D721Med (cell line): ENCODE data around the gene KRT4.

ENCODE experiments used
- DNase-seq: peaks from one replicate; pipeline ENCODE4 v3.0.0; 2011; ENCODE audit warnings: low spot score; ENCODE audit not compliant: insufficient read length
- FAIRE-seq: peaks from 2 replicates; lab custom pipeline; 2011; peaks lifted over from hg19 to GRCh38; lab: Jason Lieb, UNC
- CTCF ChIP-seq: IDR thresholded peaks from 2 replicates; pipeline ENCODE4 v1.5.1; 2012; ENCODE audit warnings: mild to moderate bottlenecking, control low read depth; ENCODE audit not compliant: insufficient read depth; ENCODE audit errors: missing control alignments

Gene KRT4

GRCh38 chr12:52789637-52790426 lies 24.1 kb downstream of the KRT4 start:
- no peak for DNase-seq
- no peak for FAIRE-seq
- TF ChIP-seq CTCF: no peak

- DNase-seq (no peak), FAIRE-seq (no peak)
- TF ChIP-seq CTCF: no peak
Observed at GRCh38 chr12:52788876-52789636, 24.9 kb downstream of the KRT4 start.

GRCh38 chr12:52788192-52788875 lies 25.6 kb downstream of the KRT4 start:
- no peak for TF ChIP-seq CTCF
- FAIRE-seq: no peak
- DNase-seq: no peak

GRCh38 chr12:52787324-52788191 lies 26.4 kb downstream of the KRT4 start:
- no peak for DNase-seq
- TF ChIP-seq CTCF: no peak
- no peak for FAIRE-seq

- no peak for FAIRE-seq
- DNase-seq: no peak
- no peak for TF ChIP-seq CTCF
Observed at GRCh38 chr12:52784909-52785308, 29.0 kb downstream of the KRT4 start.

GRCh38 chr12:52783563-52784316 lies 30.2 kb downstream of the KRT4 start:
- FAIRE-seq: no peak
- DNase-seq: no peak

More at GRCh38 chr12:52783563-52784316, 30.2 kb downstream of the KRT4 start:
- TF ChIP-seq CTCF: no peak
